Endothelial cell of umbilical vein (primary cell): ENCODE data around the gene PARVA. TPM values are rescaled to one million over a fixed set of nuclear protein-coding genes. Genes with fewer than 3 reads are reported as not detected.

ENCODE experiments used
- BruUV-seq: library from RNA; stranded (reverse); fragments of 400-500 nt; replicated peaks from 2 replicates; lab custom pipeline; 2021; lab: Mats Ljungman, UMichigan
- CTCF ChIA-PET: fragments of 300-600, 350-600 bp; sonication (Branson Sonifier 250); formaldehyde crosslinking; loops from one replicate; lab custom pipeline; 2021; ENCODE audit warnings: antibody characterized with exemption, inconsistent platforms; lab: Charles Lee
- POLR2A ChIA-PET: fragments of 300-600, 350-600 bp; sonication (Branson Sonifier 250); formaldehyde crosslinking; loops from one replicate; lab custom pipeline; 2021; ENCODE audit warnings: antibody characterized with exemption, inconsistent platforms; lab: Charles Lee
- DNase-seq: peaks from one replicate; pipeline ENCODE4 v3.0.0-alpha.2; 2011; ENCODE audit warnings: low read depth, low spot score
- FAIRE-seq: peaks from 2 replicates; lab custom pipeline; 2011; peaks lifted over from hg19 to GRCh38; lab: Jason Lieb, UNC
- H2AFZ ChIP-seq: 2 replicates; pipeline ENCODE4 v1.6.0; 2012; ENCODE audit warnings: low read depth, low read length, control low read depth, inconsistent platforms
- H3K27ac ChIP-seq: 2 replicates; pipeline ENCODE4 v1.5.1; 2011; ENCODE audit warnings: low read depth, mild to moderate bottlenecking, control low read depth, low read length, moderate library complexity; ENCODE audit not compliant: insufficient read depth
- H3K27me3 ChIP-seq, 2 experiments: 2 replicates each; pipeline versions ENCODE4 v1.6.0 to v1.6.1; 2011; ENCODE audit warnings: low read length in 2 of 2, mixed read lengths in 1 of 2; ENCODE audit not compliant: control insufficient read depth in 2 of 2, insufficient read depth in 2 of 2
- H3K36me3 ChIP-seq, 2 experiments: 2 replicates in 1 of 2; 3 replicates in 1 of 2; pipeline ENCODE4 v1.5.1; 2011; ENCODE audit warnings: low read length in 2 of 2, mild to moderate bottlenecking in 1 of 2, moderate library complexity in 1 of 2; ENCODE audit not compliant: control insufficient read depth in 2 of 2, insufficient read depth in 2 of 2; ENCODE audit errors: extremely low read depth in 1 of 2
- H3K4me1 ChIP-seq: 3 replicates; pipeline ENCODE4 v1.5.1; 2011; ENCODE audit warnings: mild to moderate bottlenecking, low read length; ENCODE audit not compliant: control insufficient read depth, insufficient read depth; ENCODE audit errors: extremely low read depth
- H3K4me2 ChIP-seq: 2 replicates; pipeline ENCODE4 v1.6.1; 2011; ENCODE audit warnings: low read length, control low read depth, mixed read lengths; ENCODE audit not compliant: insufficient read depth
- H3K4me3 ChIP-seq, 3 experiments: fragments of 200-600 bp in 1 of 3; sonication (generic), shearing (Covaris generic) in 1 of 3; replicated peaks in 1 of 3; 2 replicates each; pipeline ENCODE4 v1.5.1; 2011 to 2016; ENCODE audit warnings: control low read depth in 3 of 3, low read length in 3 of 3, mild to moderate bottlenecking in 2 of 3, inconsistent platforms in 1 of 3, low read depth in 1 of 3, moderate library complexity in 1 of 3; ENCODE audit not compliant: insufficient read depth in 1 of 3
- H3K79me2 ChIP-seq: 2 replicates; pipeline ENCODE4 v1.6.0; 2012; ENCODE audit warnings: low read length, inconsistent platforms; ENCODE audit not compliant: control insufficient read depth, insufficient read depth
- H3K9ac ChIP-seq: replicated peaks from 2 replicates; pipeline ENCODE3; 2011; ENCODE audit warnings: low read length, control low read depth; ENCODE audit not compliant: insufficient read depth; ENCODE audit errors: extremely low read depth
- H3K9me1 ChIP-seq: replicated peaks from 3 replicates; pipeline ENCODE4 v1.6.0; 2011; ENCODE audit warnings: mild to moderate bottlenecking, low read length; ENCODE audit not compliant: control insufficient read depth, insufficient read depth; ENCODE audit errors: extremely low read depth
- H3K9me3 ChIP-seq: replicated peaks from 2 replicates; pipeline ENCODE4 v1.5.1; 2012; ENCODE audit warnings: low read length, inconsistent platforms; ENCODE audit not compliant: control insufficient read depth, insufficient read depth
- H4K20me1 ChIP-seq: replicated peaks from 2 replicates; pipeline ENCODE3; 2011; ENCODE audit warnings: mild to moderate bottlenecking, low read length; ENCODE audit not compliant: control insufficient read depth, insufficient read depth; ENCODE audit errors: extremely low read depth
- EZH2 ChIP-seq: IDR thresholded peaks from 2 replicates; pipeline ENCODE4 v1.6.1; 2012; ENCODE audit warnings: borderline replicate concordance, low read depth, mild to moderate bottlenecking, moderate library complexity, low read length, inconsistent platforms; ENCODE audit not compliant: severe bottlenecking
- FOS ChIP-seq: IDR thresholded peaks from 2 replicates; pipeline ENCODE4 v1.6.1; 2011; ENCODE audit warnings: mild to moderate bottlenecking, low read length, moderate library complexity, borderline replicate concordance; ENCODE audit not compliant: insufficient read depth
- GATA2 ChIP-seq: IDR thresholded peaks from 2 replicates; pipeline ENCODE4 v1.7.0; 2011; ENCODE audit warnings: low read depth, mild to moderate bottlenecking, moderate library complexity, mixed read lengths, low read length; ENCODE audit not compliant: insufficient read length, insufficient read depth
- JUN ChIP-seq: IDR thresholded peaks from 2 replicates; pipeline ENCODE4 v1.6.1; 2011; ENCODE audit warnings: borderline replicate concordance, low read depth; ENCODE audit not compliant: insufficient read length, insufficient read depth
- MYC ChIP-seq: IDR thresholded peaks from one replicate; pipeline ENCODE4 v1.6.1; 2011; ENCODE audit warnings: mild to moderate bottlenecking, low read depth, low read length
- POLR2A ChIP-seq: IDR thresholded peaks from 2 replicates; pipeline ENCODE4 v1.6.1; 2012; ENCODE audit warnings: low read depth, mild to moderate bottlenecking, control low read depth, low read length
- POLR2AphosphoS5 ChIP-seq: IDR thresholded peaks from 2 replicates; pipeline ENCODE4 v1.6.1; 2012; ENCODE audit warnings: low read depth, mild to moderate bottlenecking, control low read depth, low read length, moderate library complexity; ENCODE audit not compliant: insufficient read depth
- dilution Hi-C: fragments of 300-500 bp; cut with MboI; formaldehyde crosslinking; loops from one replicate; pipeline ENCODE4 v1.15.0; 2019; ENCODE audit warnings: low sequenced_read_pairs; ENCODE audit not compliant: extremely low pct_ligation_motif_present
- intact Hi-C: fragments of 100-400 bp; cut with micrococcal nuclease; formaldehyde crosslinking; loops from one replicate; pipeline ENCODE4 v1.10.0; 2022
- polyA plus RNA-seq, 4 experiments: library from polyadenylated mRNA; depleted of rRNA in 3 of 4; stranded (reverse) in 3 of 4; unstranded in 1 of 4; fragments of >200 nt; gene quantifications; 2 replicates each; pipeline versions ENCODE4 v1.2.1 to v1.2.3, GENCODE V29; 2011 to 2012; ENCODE audit warnings: missing spikeins in 1 of 4
- total RNA-seq: library from RNA; stranded (reverse); gene quantifications from 2 replicates; pipeline ENCODE4 v1.2.3, GENCODE V29; 2021
- TF ChIP-seq, protein P1 (sequence below): IDR thresholded peaks from 2 replicates; pipeline ENCODE4 v1.6.1; 2011; ENCODE audit not compliant: insufficient read depth, insufficient read length
- TF ChIP-seq, protein P2 (sequence below), 2 donors: IDR thresholded peaks; 1 replicate in 1 of 2; 2 replicates in 1 of 2; pipeline ENCODE4 v1.5.1; 2011; ENCODE audit warnings: low read length in 2 of 2, mild to moderate bottlenecking in 2 of 2, moderate library complexity in 2 of 2, control low read depth in 1 of 2, inconsistent platforms in 1 of 2, low read depth in 1 of 2; ENCODE audit not compliant: insufficient read depth in 1 of 2; ENCODE audit errors: extremely low read depth in 1 of 2

Gene PARVA
- total and polyA plus RNA-seq, 2 donors (not counting 3 experiments of a cell fraction or from before 2014, with no cell fraction given) = 40.6 to 104 TPM

DNA sequence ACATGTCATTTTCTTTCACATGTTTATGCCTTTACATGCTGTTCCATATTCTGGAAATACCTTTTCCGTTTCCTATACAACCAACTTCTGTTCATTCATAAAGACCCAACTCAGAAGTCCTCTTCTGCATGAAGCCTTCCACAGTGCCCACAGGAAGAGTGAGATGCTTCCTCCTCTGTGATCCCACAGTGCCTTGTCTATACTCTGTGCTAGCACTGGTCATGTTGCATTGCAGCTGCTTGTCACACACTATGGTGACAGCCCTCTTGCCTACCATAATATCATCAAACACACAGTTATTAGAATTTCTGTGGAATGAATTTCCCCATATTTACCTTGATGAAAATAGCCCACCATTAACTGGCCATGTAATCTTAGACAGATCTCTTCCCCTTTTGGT lies 8.9 kb downstream of the PARVA start:
- no peaks in the 10 kb centered on the region for H3K9me3 ChIP-seq
- intact Hi-C loops (no loop called here), dilution Hi-C loops (no loop called here)
- no peak overlapping the region for H3K4me2 ChIP-seq
- BruUV-seq = no TSS peak
- ChIA-PET POLR2A (no interaction called here), CTCF (interaction anchor here (1.6 kb wide), 1 partner anchor 10 kb away, joined by 4 read pairs; no protein-coding TSS in a partner anchor)
- no peak overlapping the region for H2AFZ ChIP-seq
- no peaks in the 10 kb centered on the region for H3K27me3 ChIP-seq
- H3K4me1 ChIP-seq = no peaks in the 10 kb centered on the region
- no peak for FAIRE-seq
- no peaks in the 10 kb centered on the region for H3K36me3 ChIP-seq
- TF ChIP-seq MYC (no peak), POLR2A (no peak), JUN (no peak), POLR2AphosphoS5 (no peak), FOS (no peak), EZH2 (no peak), GATA2 (no peak)
- TF ChIP-seq, protein P1, sequence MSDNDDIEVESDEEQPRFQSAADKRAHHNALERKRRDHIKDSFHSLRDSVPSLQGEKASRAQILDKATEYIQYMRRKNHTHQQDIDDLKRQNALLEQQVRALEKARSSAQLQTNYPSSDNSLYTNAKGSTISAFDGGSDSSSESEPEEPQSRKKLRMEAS = no peak
- TF ChIP-seq, protein P2, sequence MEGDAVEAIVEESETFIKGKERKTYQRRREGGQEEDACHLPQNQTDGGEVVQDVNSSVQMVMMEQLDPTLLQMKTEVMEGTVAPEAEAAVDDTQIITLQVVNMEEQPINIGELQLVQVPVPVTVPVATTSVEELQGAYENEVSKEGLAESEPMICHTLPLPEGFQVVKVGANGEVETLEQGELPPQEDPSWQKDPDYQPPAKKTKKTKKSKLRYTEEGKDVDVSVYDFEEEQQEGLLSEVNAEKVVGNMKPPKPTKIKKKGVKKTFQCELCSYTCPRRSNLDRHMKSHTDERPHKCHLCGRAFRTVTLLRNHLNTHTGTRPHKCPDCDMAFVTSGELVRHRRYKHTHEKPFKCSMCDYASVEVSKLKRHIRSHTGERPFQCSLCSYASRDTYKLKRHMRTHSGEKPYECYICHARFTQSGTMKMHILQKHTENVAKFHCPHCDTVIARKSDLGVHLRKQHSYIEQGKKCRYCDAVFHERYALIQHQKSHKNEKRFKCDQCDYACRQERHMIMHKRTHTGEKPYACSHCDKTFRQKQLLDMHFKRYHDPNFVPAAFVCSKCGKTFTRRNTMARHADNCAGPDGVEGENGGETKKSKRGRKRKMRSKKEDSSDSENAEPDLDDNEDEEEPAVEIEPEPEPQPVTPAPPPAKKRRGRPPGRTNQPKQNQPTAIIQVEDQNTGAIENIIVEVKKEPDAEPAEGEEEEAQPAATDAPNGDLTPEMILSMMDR (IDR thresholded peaks at IDR 0.05; ENCODE audit: extremely low read depth in 1 of 2, insufficient read depth in 1 of 2, low read depth in 1 of 2, low read length in 2 of 2) = no peak
- no peak overlapping the region for H3K27ac ChIP-seq
- H4K20me1 ChIP-seq = peaks cover 4% of the 10 kb centered on the region
- H3K9ac ChIP-seq = no peak overlapping the region
- no peak for DNase-seq
- H3K9me1 ChIP-seq = no peaks in the 10 kb centered on the region
- H3K4me3 ChIP-seq = no peak overlapping the region
- peaks cover 86% of the 10 kb centered on the region for H3K79me2 ChIP-seq
